H9 (cell line): Measurements from ENCODE around the gene TMEM129. TPM values are rescaled to one million over a fixed set of nuclear protein-coding genes. Genes with fewer than 3 reads are reported as not detected.

Source experiments
- DNase-seq: peaks from one replicate; pipeline ENCODE4 v3.0.0-alpha.2; 2017
- H2AFZ ChIP-seq: one replicate; pipeline ENCODE4 v1.6.1; 2013; ENCODE audit warnings: mild to moderate bottlenecking, low read length, control low read depth, moderate library complexity
- H2AK5ac ChIP-seq: 2 replicates; pipeline ENCODE4 v1.6.1; 2013; ENCODE audit warnings: low read length, control low read depth, mixed read lengths; ENCODE audit not compliant: insufficient read length
- H2BK120ac ChIP-seq: one replicate; pipeline ENCODE4 v1.6.1; 2013; ENCODE audit warnings: low read depth, mild to moderate bottlenecking, low read length, control low read depth, inconsistent platforms; ENCODE audit not compliant: poor library complexity, severe bottlenecking
- H2BK12ac ChIP-seq: 2 replicates; pipeline ENCODE4 v1.6.1; 2013; ENCODE audit warnings: low read length, control low read depth, mixed read lengths, low read depth; ENCODE audit not compliant: insufficient read length
- H2BK15ac ChIP-seq: 2 replicates; pipeline ENCODE4 v1.6.1; 2013; ENCODE audit warnings: low read depth, low read length, control low read depth
- H2BK20ac ChIP-seq: one replicate; pipeline ENCODE4 v1.6.1; 2013; ENCODE audit warnings: low read depth, mild to moderate bottlenecking, low read length, control low read depth, inconsistent platforms; ENCODE audit not compliant: poor library complexity, severe bottlenecking
- H2BK5ac ChIP-seq: 2 replicates; pipeline ENCODE4 v1.6.1; 2013; ENCODE audit warnings: low read length, control low read depth, mixed read lengths; ENCODE audit not compliant: insufficient read length
- H3K14ac ChIP-seq: 2 replicates; pipeline ENCODE4 v1.6.1; 2013; ENCODE audit warnings: low read length, control low read depth; ENCODE audit not compliant: insufficient read depth
- H3K18ac ChIP-seq: 2 replicates; pipeline ENCODE4 v1.6.1; 2013; ENCODE audit warnings: low read depth, mild to moderate bottlenecking, mixed read lengths, low read length, control low read depth; ENCODE audit not compliant: insufficient read length
- H3K23ac ChIP-seq: 2 replicates; pipeline ENCODE4 v1.6.1; 2013; ENCODE audit warnings: low read length, control low read depth, mixed read lengths, low read depth; ENCODE audit not compliant: insufficient read length
- H3K23me2 ChIP-seq: 2 replicates; pipeline ENCODE4 v1.6.1; 2013; ENCODE audit warnings: low read depth, mild to moderate bottlenecking, mixed read lengths, low read length, control low read depth; ENCODE audit not compliant: insufficient read length, poor library complexity, severe bottlenecking
- H3K27ac ChIP-seq: 2 replicates; pipeline ENCODE4 v1.5.1; 2013; ENCODE audit warnings: low read length, control low read depth, mixed read lengths, low read depth; ENCODE audit not compliant: insufficient read length
- H3K27me3 ChIP-seq: 2 replicates; pipeline ENCODE4 v1.6.1; 2013; ENCODE audit warnings: low read length, control low read depth, inconsistent platforms; ENCODE audit not compliant: insufficient read depth
- H3K4ac ChIP-seq: 2 replicates; pipeline ENCODE4 v1.6.1; 2013; ENCODE audit warnings: low read depth, mild to moderate bottlenecking, control low read depth, inconsistent platforms, low read length, moderate library complexity
- H3K4me1 ChIP-seq: 2 replicates; pipeline ENCODE4 v1.6.1; 2013; ENCODE audit warnings: low read length, control low read depth, inconsistent platforms; ENCODE audit not compliant: insufficient read depth
- H3K4me2 ChIP-seq: 2 replicates; pipeline ENCODE4 v1.6.1; 2013; ENCODE audit warnings: low read length, control low read depth, mixed read lengths; ENCODE audit not compliant: insufficient read length, insufficient read depth
- H3K56ac ChIP-seq: 2 replicates; pipeline ENCODE4 v1.6.1; 2013; ENCODE audit warnings: low read depth, mild to moderate bottlenecking, mixed read lengths, low read length, control low read depth; ENCODE audit not compliant: insufficient read length
- H3K79me1 ChIP-seq: 2 replicates; pipeline ENCODE4 v1.6.1; 2013; ENCODE audit warnings: low read depth, mild to moderate bottlenecking, moderate library complexity, low read length, control low read depth, inconsistent platforms; ENCODE audit not compliant: insufficient read depth, poor library complexity, severe bottlenecking
- H3K79me2 ChIP-seq: 2 replicates; pipeline ENCODE4 v1.6.1; 2013; ENCODE audit warnings: low read length, control low read depth, inconsistent platforms; ENCODE audit not compliant: insufficient read depth
- H3K9ac ChIP-seq: 2 replicates; pipeline ENCODE4 v1.6.1; 2013; ENCODE audit warnings: low read length, control low read depth, mixed read lengths; ENCODE audit not compliant: insufficient read length; ENCODE audit errors: extremely low read depth
- H3K9me3 ChIP-seq: one replicate; pipeline ENCODE4 v1.6.1; 2013; ENCODE audit warnings: low read depth, low read length, inconsistent platforms; ENCODE audit not compliant: control insufficient read depth
- H3T11ph ChIP-seq: one replicate; pipeline ENCODE4 v1.6.1; 2013; ENCODE audit warnings: mild to moderate bottlenecking, low read length, control low read depth, inconsistent platforms
- H4K20me1 ChIP-seq: one replicate; pipeline ENCODE4 v1.6.1; 2013; ENCODE audit not compliant: control insufficient read depth, insufficient read length, insufficient read depth
- H4K5ac ChIP-seq: 2 replicates; pipeline ENCODE4 v1.6.1; 2013; ENCODE audit warnings: low read depth, mild to moderate bottlenecking, mixed read lengths, low read length, control low read depth; ENCODE audit not compliant: insufficient read length
- H4K8ac ChIP-seq: replicated peaks from 2 replicates; pipeline ENCODE4 v1.6.1; 2013; ENCODE audit warnings: low read length, control low read depth, mixed read lengths, low read depth; ENCODE audit not compliant: insufficient read length
- H4K91ac ChIP-seq: 2 replicates; pipeline ENCODE4 v1.6.1; 2013; ENCODE audit warnings: low read depth, mild to moderate bottlenecking, moderate library complexity, mixed read lengths, low read length, control low read depth; ENCODE audit not compliant: insufficient read length
- H3K27ac Mint-ChIP-seq, 3 experiments: 2 replicates in 2 of 3; 3 replicates in 1 of 3; pipeline ENCODE4 v1.8.0; 2020 to 2021; ENCODE audit warnings: mixed read lengths in 3 of 3, mild to moderate bottlenecking in 1 of 3, moderate library complexity in 1 of 3
- H3K27me3 Mint-ChIP-seq: 2 replicates; pipeline ENCODE4 v1.8.0; 2021; ENCODE audit warnings: low read depth, mild to moderate bottlenecking, moderate library complexity, mixed read lengths
- H3K36me3 Mint-ChIP-seq, 3 experiments: 2 replicates in 2 of 3; 3 replicates in 1 of 3; pipeline ENCODE4 v1.8.0; 2020 to 2021; ENCODE audit warnings: low read depth in 3 of 3, mixed read lengths in 3 of 3; ENCODE audit not compliant: insufficient read depth in 1 of 3
- H3K4me1 Mint-ChIP-seq, 2 experiments: 2 replicates each; pipeline ENCODE4 v1.8.0; 2020; ENCODE audit warnings: mixed read lengths in 2 of 2
- H3K4me3 Mint-ChIP-seq, 2 experiments: 2 replicates in 1 of 2; 3 replicates in 1 of 2; pipeline ENCODE4 v1.8.0; 2020 to 2021; ENCODE audit warnings: mild to moderate bottlenecking in 2 of 2, mixed read lengths in 2 of 2, moderate library complexity in 1 of 2
- H3K9me3 Mint-ChIP-seq, 2 experiments: 2 replicates in 1 of 2; 3 replicates in 1 of 2; pipeline ENCODE4 v1.8.0; 2020; ENCODE audit warnings: mild to moderate bottlenecking in 2 of 2, mixed read lengths in 2 of 2, moderate library complexity in 1 of 2
- CTCF ChIP-seq: fragments of 200-600 bp; sonication (generic); conservative IDR thresholded peaks from 3 replicates; pipeline ENCODE4 v1.8.0; 2021; ENCODE audit warnings: antibody characterized with exemption, mild to moderate bottlenecking
- whole genome bisulfite sequencing: extraction: QIAGEN DNeasy Blood & Tissue Kit; methylation state at CpG from one replicate; pipeline ENCODE4 v1.1.7; 2013; ENCODE audit warnings: missing lambda C conversion rate, low lambda C conversion rate, mixed read lengths; ENCODE audit not compliant: insufficient read length; ENCODE audit errors: extremely low coverage; 5-methylcytosine and 5-hydroxymethylcytosine counted together
- total RNA-seq: library from RNA; stranded (reverse); gene quantifications from 2 replicates; pipeline ENCODE4 v1.2.1, GENCODE V29; 2021

TMEM129 gene
- total RNA-seq, 1 experiment from 2014 or later, result 27.3 TPM

- Histone ChIP-seq H3K79me1 (no peaks in the 10 kb centered on the region), H3T11ph (no peak overlapping the region), H2BK15ac (no peak overlapping the region), H4K91ac (no peak overlapping the region), H3K9ac (no peak overlapping the region), H3K27me3 (no peaks in the 10 kb centered on the region), H3K23me2 (no peaks in the 10 kb centered on the region), H3K4me2 (no peak overlapping the region), H2AK5ac (no peak overlapping the region), H2BK120ac (no peak overlapping the region), H2BK20ac (no peak overlapping the region), H2BK5ac (no peak overlapping the region), H4K20me1 (no peaks in the 10 kb centered on the region), H3K56ac (no peak overlapping the region), H3K23ac (no peak overlapping the region), H3K18ac (no peak overlapping the region), H4K5ac (no peak overlapping the region), H3K27ac (no peak overlapping the region), H3K4ac (no peak overlapping the region), H4K8ac (no peak overlapping the region), H3K9me3 (no peaks in the 10 kb centered on the region), H3K79me2 (no peaks in the 10 kb centered on the region), H2AFZ (no peak overlapping the region), H2BK12ac (no peak overlapping the region), H3K4me1 (no peaks in the 10 kb centered on the region), H3K14ac (no peak overlapping the region; the same call in 1 of the 2 replicates)
- DNase-seq, result no peak
- no peak for TF ChIP-seq CTCF
- WGBS, result no CpG with 5 or more reads among the region's 17 CpGs
- H3K4me3 Mint-ChIP-seq, result no peak overlapping the region
- peak overlapping the region in 1 of 3 experiments; percentile 77; a peak in 1 of 7 replicates for H3K27ac Mint-ChIP-seq
- H3K36me3 Mint-ChIP-seq, result no peaks in the 10 kb centered on the region
- no peaks in the 10 kb centered on the region; the same call in 1 of the 2 replicates for H3K27me3 Mint-ChIP-seq
- H3K4me1 Mint-ChIP-seq, result peaks cover 8 to 21% of the 10 kb centered on the region in 2 experiments
- no peaks in the 10 kb centered on the region for H3K9me3 Mint-ChIP-seq
Measured at GRCh38 chr4:1757836-1758235, 36.7 kb upstream of the TMEM129 start.
